ENCODE results near the gene ESF1. TPM values are rescaled to one million over a fixed set of nuclear protein-coding genes. Genes with fewer than 3 reads are reported as not detected.

The ESF1 gene
- total and polyA plus RNA-seq, 2 experiments from 2014 or later: 6.8 to 9.3 TPM

- Histone ChIP-seq H3K9me2 (replicated peaks; ENCODE audit: insufficient read depth) (no peaks in the 10 kb centered on the region), H3K79me2 (no peaks in the 10 kb centered on the region), H4K20me1 (ENCODE audit: insufficient read depth, poor library complexity, severe bottlenecking) (no peaks in the 10 kb centered on the region), H3K4me3 (no peak overlapping the region), H3K9me3 (ENCODE audit: low read depth) (no peaks in the 10 kb centered on the region), H3K4me2 (no peak overlapping the region), H3K4me1 (ENCODE audit: insufficient read depth) (no peaks in the 10 kb centered on the region), H2AFZ (no peak overlapping the region), H3K27ac (no peak overlapping the region), H3K27me3 (no peaks in the 10 kb centered on the region), H3K36me3 (replicated peaks; ENCODE audit: insufficient read depth, low read depth) (no peaks in the 10 kb centered on the region)
- no peak for TF ChIP-seq EZH2phosphoT487 (IDR thresholded peaks at IDR 0.05; ENCODE audit: low read depth, severe bottlenecking, unreplicated experiment)
- TF ChIP-seq EZH2 (IDR thresholded peaks at IDR 0.05; ENCODE audit: borderline replicate concordance): no peak
- TF ChIP-seq CTCF (IDR thresholded peaks at IDR 0.05; ENCODE audit: poor library complexity): no peak
- DNase-seq (ENCODE audit: low spot score): no peak
- 96% methylated on average over 1 of the region's 1 CpG for WGBS (ENCODE audit: low lambda C conversion rate, missing lambda C conversion rate)
Measured at GRCh38 chr20:13723011-13723410, 61.7 kb downstream of the ESF1 start.

GRCh38 chr20:13718171-13718570, 66.5 kb downstream of the ESF1 start:
- no peaks in the 10 kb centered on the region for H3K9me3 ChIP-seq (ENCODE audit: low read depth)
- no peak overlapping the region for H3K4me2 ChIP-seq
- no peaks in the 10 kb centered on the region for H3K27me3 ChIP-seq
- DNase-seq (ENCODE audit: low spot score): no peak
- no peak overlapping the region for H2AFZ ChIP-seq
- no peaks in the 10 kb centered on the region for H3K79me2 ChIP-seq
- no peak overlapping the region for H3K4me3 ChIP-seq
- TF ChIP-seq EZH2phosphoT487 (IDR thresholded peaks at IDR 0.05; ENCODE audit: low read depth, severe bottlenecking, unreplicated experiment) (no peak), CTCF (IDR thresholded peaks at IDR 0.05; ENCODE audit: poor library complexity) (no peak), EZH2 (IDR thresholded peaks at IDR 0.05; ENCODE audit: borderline replicate concordance) (no peak)
- no peaks in the 10 kb centered on the region for H4K20me1 ChIP-seq (ENCODE audit: insufficient read depth, poor library complexity, severe bottlenecking)
- WGBS (ENCODE audit: low lambda C conversion rate, missing lambda C conversion rate): 98% methylated on average over 2 of the region's 2 CpGs
- H3K4me1 ChIP-seq (ENCODE audit: insufficient read depth): no peaks in the 10 kb centered on the region
- no peak overlapping the region for H3K27ac ChIP-seq
- no peaks in the 10 kb centered on the region for H3K36me3 ChIP-seq (replicated peaks; ENCODE audit: insufficient read depth, low read depth)
- H3K9me2 ChIP-seq (replicated peaks; ENCODE audit: insufficient read depth): no peaks in the 10 kb centered on the region

- TF ChIP-seq EZH2 (IDR thresholded peaks at IDR 0.05; ENCODE audit: borderline replicate concordance) (no peak), CTCF (IDR thresholded peaks at IDR 0.05; ENCODE audit: poor library complexity) (no peak), EZH2phosphoT487 (IDR thresholded peaks at IDR 0.05; ENCODE audit: low read depth, severe bottlenecking, unreplicated experiment) (no peak)
- no peak overlapping the region for H3K4me2 ChIP-seq
- no peak overlapping the region for H2AFZ ChIP-seq
- no peaks in the 10 kb centered on the region for H3K36me3 ChIP-seq (replicated peaks; ENCODE audit: insufficient read depth, low read depth)
- H3K4me1 ChIP-seq (ENCODE audit: insufficient read depth): no peaks in the 10 kb centered on the region
- 97% methylated on average over 1 of the region's 1 CpG for WGBS (ENCODE audit: low lambda C conversion rate, missing lambda C conversion rate)
- H3K27ac ChIP-seq: no peak overlapping the region
- no peak for DNase-seq (ENCODE audit: low spot score)
- no peaks in the 10 kb centered on the region for H3K79me2 ChIP-seq
- no peaks in the 10 kb centered on the region for H3K27me3 ChIP-seq
- no peak overlapping the region for H3K4me3 ChIP-seq
- H3K9me3 ChIP-seq (ENCODE audit: low read depth): no peaks in the 10 kb centered on the region
- no peaks in the 10 kb centered on the region for H4K20me1 ChIP-seq (ENCODE audit: insufficient read depth, poor library complexity, severe bottlenecking)
- H3K9me2 ChIP-seq (replicated peaks; ENCODE audit: insufficient read depth): no peaks in the 10 kb centered on the region
Measured at GRCh38 chr20:13717631-13718044, 67.1 kb downstream of the ESF1 start.

- no peak overlapping the region for H3K27ac ChIP-seq
- TF ChIP-seq EZH2 (IDR thresholded peaks at IDR 0.05; ENCODE audit: borderline replicate concordance): no peak
- no peaks in the 10 kb centered on the region for H3K36me3 ChIP-seq (replicated peaks; ENCODE audit: insufficient read depth, low read depth)
Measured at GRCh38 chr20:13715171-13715570, 69.5 kb downstream of the ESF1 start.

More at GRCh38 chr20:13715171-13715570, 69.5 kb downstream of the ESF1 start:
- no peaks in the 10 kb centered on the region for H3K79me2 ChIP-seq
- no peak overlapping the region for H3K4me2 ChIP-seq
- H2AFZ ChIP-seq: no peak overlapping the region
- H3K9me2 ChIP-seq (replicated peaks; ENCODE audit: insufficient read depth): no peaks in the 10 kb centered on the region
- WGBS (ENCODE audit: low lambda C conversion rate, missing lambda C conversion rate): 87% methylated on average over 3 of the region's 3 CpGs
- H3K27me3 ChIP-seq: no peaks in the 10 kb centered on the region
- H4K20me1 ChIP-seq (ENCODE audit: insufficient read depth, poor library complexity, severe bottlenecking): no peaks in the 10 kb centered on the region
- no peak overlapping the region for H3K4me3 ChIP-seq
- no peak for DNase-seq (ENCODE audit: low spot score)
- no peaks in the 10 kb centered on the region for H3K9me3 ChIP-seq (ENCODE audit: low read depth)
- H3K4me1 ChIP-seq (ENCODE audit: insufficient read depth): no peaks in the 10 kb centered on the region
